K562 (cell line): ENCODE results near the gene PTGR2. TPM values are rescaled to one million over a fixed set of nuclear protein-coding genes. Genes with fewer than 3 reads are reported as not detected.

Experiments used
- GTF3C2 ChIP-seq: IDR thresholded peaks from 3 replicates; pipeline ENCODE4 v1.6.1; 2011; ENCODE audit warnings: borderline replicate concordance, mild to moderate bottlenecking, moderate library complexity; ENCODE audit not compliant: insufficient read length; ENCODE audit errors: extremely low read depth
- PHF8 ChIP-seq: fragments of 200-600 bp; sonication (generic); IDR thresholded peaks from 2 replicates; pipeline ENCODE4 v1.6.1; 2012; ENCODE audit warnings: mixed run types, mild to moderate bottlenecking, inconsistent platforms, low read length, moderate library complexity, borderline replicate concordance
- SLC30A9 ChIP-seq: fragments of 250-450 bp; sonication (Bioruptor Pico); IDR thresholded peaks from 2 replicates; pipeline ENCODE4 v1.8.0; 2022; ENCODE audit warnings: mild to moderate bottlenecking, moderate library complexity
- TCF15 ChIP-seq: fragments of 250-450 bp; sonication (Bioruptor Pico); IDR thresholded peaks from 2 replicates; pipeline ENCODE4 v1.8.0; 2022; ENCODE audit warnings: moderate library complexity, mild to moderate bottlenecking, inconsistent platforms
- TSC22D4 ChIP-seq: fragments of 450-650 bp; IDR thresholded peaks from 2 replicates; pipeline ENCODE4 v1.6.1; 2016; ENCODE audit warnings: missing genetic modification characterization, missing biosample characterization, control low read depth
- ZNF175 ChIP-seq: fragments of 200-800 bp; sonication (Bioruptor generic); IDR thresholded peaks from 2 replicates; pipeline ENCODE4 v1.6.1; 2016; ENCODE audit warnings: low read depth, mild to moderate bottlenecking, missing genetic modification characterization, missing compliant biosample characterization
- ZNF551 ChIP-seq: fragments of 250-450 bp; sonication (Bioruptor Pico); IDR thresholded peaks from 2 replicates; pipeline ENCODE4 v1.5.0; 2021; ENCODE audit warnings: mild to moderate bottlenecking, moderate library complexity
- polyA plus RNA-seq, 8 experiments: library from polyadenylated mRNA; depleted of rRNA in 4 of 8; stranded (reverse) in 5 of 8; unstranded in 3 of 8; fragments of >200 nt; fragmentation: Nextera tagmentation in 2 of 8; fragmentation: Illumina TruSeq in 1 of 8; extraction: Ambion mirVana in 2 of 8; extraction: Trizol in 1 of 8; gene quantifications; 2 replicates each; pipeline versions ENCODE4 v1.2.1 to v1.2.3, GENCODE V29; 2011 to 2014; ENCODE audit warnings: inconsistent platforms in 1 of 8, missing spikeins in 1 of 8
- total RNA-seq, 7 experiments: library from RNA; depleted of rRNA in 6 of 7; stranded (reverse); fragments of >200 nt in 6 of 7; fragmentation: Illumina TruSeq in 2 of 7; extraction: Trizol in 2 of 7; gene quantifications; 2 replicates each; pipeline versions ENCODE4 v1.2.1 to v1.2.3, GENCODE V29; 2011 to 2021; ENCODE audit warnings: low replicate concordance in 1 of 7
- TF ChIP-seq, protein P1 (sequence below): fragments of 150-350 bp; IDR thresholded peaks from 2 replicates; pipeline ENCODE4 v1.6.1; 2014; ENCODE audit warnings: low read depth, mild to moderate bottlenecking, low read length, borderline replicate concordance
- TF ChIP-seq, protein P2 (sequence below): fragments of 450-650 bp; IDR thresholded peaks from 2 replicates; pipeline ENCODE4 v1.6.1; 2016; ENCODE audit warnings: low read depth

PTGR2 gene
- total and polyA plus RNA-seq, 9 of the 15 experiments (the other 6 are each of a cell fraction or from before 2014, with no cell fraction given) = 7.4 to 23.0 (median 13.0) TPM

GRCh38 chr14:73886449-73887317, 35.1 kb downstream of the PTGR2 start, which contains the start of gene ZNF410 (continued):
- TF ChIP-seq, protein P1, sequence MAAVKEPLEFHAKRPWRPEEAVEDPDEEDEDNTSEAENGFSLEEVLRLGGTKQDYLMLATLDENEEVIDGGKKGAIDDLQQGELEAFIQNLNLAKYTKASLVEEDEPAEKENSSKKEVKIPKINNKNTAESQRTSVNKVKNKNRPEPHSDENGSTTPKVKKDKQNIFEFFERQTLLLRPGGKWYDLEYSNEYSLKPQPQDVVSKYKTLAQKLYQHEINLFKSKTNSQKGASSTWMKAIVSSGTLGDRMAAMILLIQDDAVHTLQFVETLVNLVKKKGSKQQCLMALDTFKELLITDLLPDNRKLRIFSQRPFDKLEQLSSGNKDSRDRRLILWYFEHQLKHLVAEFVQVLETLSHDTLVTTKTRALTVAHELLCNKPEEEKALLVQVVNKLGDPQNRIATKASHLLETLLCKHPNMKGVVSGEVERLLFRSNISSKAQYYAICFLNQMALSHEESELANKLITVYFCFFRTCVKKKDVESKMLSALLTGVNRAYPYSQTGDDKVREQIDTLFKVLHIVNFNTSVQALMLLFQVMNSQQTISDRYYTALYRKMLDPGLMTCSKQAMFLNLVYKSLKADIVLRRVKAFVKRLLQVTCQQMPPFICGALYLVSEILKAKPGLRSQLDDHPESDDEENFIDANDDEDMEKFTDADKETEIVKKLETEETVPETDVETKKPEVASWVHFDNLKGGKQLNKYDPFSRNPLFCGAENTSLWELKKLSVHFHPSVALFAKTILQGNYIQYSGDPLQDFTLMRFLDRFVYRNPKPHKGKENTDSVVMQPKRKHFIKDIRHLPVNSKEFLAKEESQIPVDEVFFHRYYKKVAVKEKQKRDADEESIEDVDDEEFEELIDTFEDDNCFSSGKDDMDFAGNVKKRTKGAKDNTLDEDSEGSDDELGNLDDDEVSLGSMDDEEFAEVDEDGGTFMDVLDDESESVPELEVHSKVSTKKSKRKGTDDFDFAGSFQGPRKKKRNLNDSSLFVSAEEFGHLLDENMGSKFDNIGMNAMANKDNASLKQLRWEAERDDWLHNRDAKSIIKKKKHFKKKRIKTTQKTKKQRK = no peak
- TF ChIP-seq SLC30A9 (CRISPR knock-in tag) (no peak), ZNF551 (CRISPR knock-in tag) (no peak), PHF8 (peak; percentile 64), ZNF175 (CRISPR knock-in tag) (no peak), TCF15 (CRISPR knock-in tag) (no peak), GTF3C2 (no peak), TSC22D4 (tag) (no peak)
- TF ChIP-seq, protein P2, sequence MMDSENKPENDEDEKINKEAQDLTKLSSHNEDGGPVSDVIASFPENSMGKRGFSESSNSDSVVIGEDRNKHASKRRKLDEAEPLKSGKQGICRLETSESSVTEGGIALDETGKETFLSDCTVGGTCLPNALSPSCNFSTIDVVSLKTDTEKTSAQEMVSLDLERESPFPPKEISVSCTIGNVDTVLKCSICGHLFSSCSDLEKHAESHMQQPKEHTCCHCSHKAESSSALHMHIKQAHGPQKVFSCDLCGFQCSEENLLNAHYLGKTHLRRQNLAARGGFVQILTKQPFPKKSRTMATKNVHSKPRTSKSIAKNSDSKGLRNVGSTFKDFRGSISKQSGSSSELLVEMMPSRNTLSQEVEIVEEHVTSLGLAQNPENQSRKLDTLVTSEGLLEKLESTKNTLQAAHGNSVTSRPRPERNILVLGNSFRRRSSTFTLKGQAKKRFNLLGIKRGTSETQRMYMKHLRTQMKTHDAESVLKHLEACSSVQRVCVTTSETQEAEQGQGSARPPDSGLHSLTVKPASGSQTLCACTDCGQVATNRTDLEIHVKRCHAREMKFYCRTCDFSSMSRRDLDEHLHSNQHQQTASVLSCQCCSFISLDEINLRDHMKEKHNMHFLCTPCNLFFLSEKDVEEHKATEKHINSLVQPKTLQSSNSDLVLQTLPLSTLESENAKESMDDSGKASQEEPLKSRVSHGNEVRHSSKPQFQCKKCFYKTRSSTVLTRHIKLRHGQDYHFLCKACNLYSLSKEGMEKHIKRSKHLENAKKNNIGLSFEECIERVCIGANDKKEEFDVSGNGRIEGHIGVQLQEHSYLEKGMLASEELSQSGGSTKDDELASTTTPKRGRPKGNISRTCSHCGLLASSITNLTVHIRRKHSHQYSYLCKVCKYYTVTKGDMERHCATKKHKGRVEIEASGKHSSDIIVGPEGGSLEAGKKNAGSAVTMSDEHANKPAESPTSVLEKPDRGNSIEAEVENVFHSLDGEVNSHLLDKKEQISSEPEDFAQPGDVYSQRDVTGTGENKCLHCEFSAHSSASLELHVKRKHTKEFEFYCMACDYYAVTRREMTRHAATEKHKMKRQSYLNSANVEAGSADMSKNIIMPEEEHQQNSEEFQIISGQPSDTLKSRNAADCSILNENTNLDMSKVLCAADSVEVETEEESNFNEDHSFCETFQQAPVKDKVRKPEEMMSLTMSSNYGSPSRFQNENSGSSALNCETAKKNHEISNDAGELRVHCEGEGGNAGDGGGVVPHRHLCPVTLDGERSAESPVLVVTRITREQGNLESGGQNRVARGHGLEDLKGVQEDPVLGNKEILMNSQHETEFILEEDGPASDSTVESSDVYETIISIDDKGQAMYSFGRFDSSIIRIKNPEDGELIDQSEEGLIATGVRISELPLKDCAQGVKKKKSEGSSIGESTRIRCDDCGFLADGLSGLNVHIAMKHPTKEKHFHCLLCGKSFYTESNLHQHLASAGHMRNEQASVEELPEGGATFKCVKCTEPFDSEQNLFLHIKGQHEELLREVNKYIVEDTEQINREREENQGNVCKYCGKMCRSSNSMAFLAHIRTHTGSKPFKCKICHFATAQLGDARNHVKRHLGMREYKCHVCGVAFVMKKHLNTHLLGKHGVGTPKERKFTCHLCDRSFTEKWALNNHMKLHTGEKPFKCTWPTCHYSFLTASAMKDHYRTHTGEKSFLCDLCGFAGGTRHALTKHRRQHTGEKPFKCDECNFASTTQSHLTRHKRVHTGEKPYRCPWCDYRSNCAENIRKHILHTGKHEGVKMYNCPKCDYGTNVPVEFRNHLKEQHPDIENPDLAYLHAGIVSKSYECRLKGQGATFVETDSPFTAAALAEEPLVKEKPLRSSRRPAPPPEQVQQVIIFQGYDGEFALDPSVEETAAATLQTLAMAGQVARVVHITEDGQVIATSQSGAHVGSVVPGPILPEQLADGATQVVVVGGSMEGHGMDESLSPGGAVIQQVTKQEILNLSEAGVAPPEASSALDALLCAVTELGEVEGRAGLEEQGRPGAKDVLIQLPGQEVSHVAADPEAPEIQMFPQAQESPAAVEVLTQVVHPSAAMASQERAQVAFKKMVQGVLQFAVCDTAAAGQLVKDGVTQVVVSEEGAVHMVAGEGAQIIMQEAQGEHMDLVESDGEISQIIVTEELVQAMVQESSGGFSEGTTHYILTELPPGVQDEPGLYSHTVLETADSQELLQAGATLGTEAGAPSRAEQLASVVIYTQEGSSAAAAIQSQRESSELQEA = no peak
